Endothelial cell of umbilical vein (primary cell): Measurements from ENCODE around the gene KLK3. TPM values are rescaled to one million over a fixed set of nuclear protein-coding genes. Genes with fewer than 3 reads are reported as not detected.

ENCODE experiments used
- BruUV-seq: library from RNA; stranded (reverse); fragments of 400-500 nt; replicated peaks from 2 replicates; lab custom pipeline; 2021; lab: Mats Ljungman, UMichigan
- CTCF ChIA-PET: fragments of 300-600, 350-600 bp; sonication (Branson Sonifier 250); formaldehyde crosslinking; loops from one replicate; lab custom pipeline; 2021; ENCODE audit warnings: antibody characterized with exemption, inconsistent platforms; lab: Charles Lee
- POLR2A ChIA-PET: fragments of 300-600, 350-600 bp; sonication (Branson Sonifier 250); formaldehyde crosslinking; loops from one replicate; lab custom pipeline; 2021; ENCODE audit warnings: antibody characterized with exemption, inconsistent platforms; lab: Charles Lee
- DNase-seq: peaks from one replicate; pipeline ENCODE4 v3.0.0-alpha.2; 2011; ENCODE audit warnings: low read depth, low spot score
- FAIRE-seq: peaks from 2 replicates; lab custom pipeline; 2011; peaks lifted over from hg19 to GRCh38; lab: Jason Lieb, UNC
- H2AFZ ChIP-seq: 2 replicates; pipeline ENCODE4 v1.6.0; 2012; ENCODE audit warnings: low read depth, low read length, control low read depth, inconsistent platforms
- H3K27ac ChIP-seq: 2 replicates; pipeline ENCODE4 v1.5.1; 2011; ENCODE audit warnings: low read depth, mild to moderate bottlenecking, control low read depth, low read length, moderate library complexity; ENCODE audit not compliant: insufficient read depth
- H3K27me3 ChIP-seq, 2 experiments: 2 replicates each; pipeline versions ENCODE4 v1.6.0 to v1.6.1; 2011; ENCODE audit warnings: low read length in 2 of 2, mixed read lengths in 1 of 2; ENCODE audit not compliant: control insufficient read depth in 2 of 2, insufficient read depth in 2 of 2
- H3K36me3 ChIP-seq, 2 experiments: 2 replicates in 1 of 2; 3 replicates in 1 of 2; pipeline ENCODE4 v1.5.1; 2011; ENCODE audit warnings: low read length in 2 of 2, mild to moderate bottlenecking in 1 of 2, moderate library complexity in 1 of 2; ENCODE audit not compliant: control insufficient read depth in 2 of 2, insufficient read depth in 2 of 2; ENCODE audit errors: extremely low read depth in 1 of 2
- H3K4me1 ChIP-seq: 3 replicates; pipeline ENCODE4 v1.5.1; 2011; ENCODE audit warnings: mild to moderate bottlenecking, low read length; ENCODE audit not compliant: control insufficient read depth, insufficient read depth; ENCODE audit errors: extremely low read depth
- H3K4me2 ChIP-seq: 2 replicates; pipeline ENCODE4 v1.6.1; 2011; ENCODE audit warnings: low read length, control low read depth, mixed read lengths; ENCODE audit not compliant: insufficient read depth
- H3K4me3 ChIP-seq, 3 experiments: fragments of 200-600 bp in 1 of 3; sonication (generic), shearing (Covaris generic) in 1 of 3; replicated peaks in 1 of 3; 2 replicates each; pipeline ENCODE4 v1.5.1; 2011 to 2016; ENCODE audit warnings: control low read depth in 3 of 3, low read length in 3 of 3, mild to moderate bottlenecking in 2 of 3, inconsistent platforms in 1 of 3, low read depth in 1 of 3, moderate library complexity in 1 of 3; ENCODE audit not compliant: insufficient read depth in 1 of 3
- H3K79me2 ChIP-seq: 2 replicates; pipeline ENCODE4 v1.6.0; 2012; ENCODE audit warnings: low read length, inconsistent platforms; ENCODE audit not compliant: control insufficient read depth, insufficient read depth
- H3K9ac ChIP-seq: replicated peaks from 2 replicates; pipeline ENCODE3; 2011; ENCODE audit warnings: low read length, control low read depth; ENCODE audit not compliant: insufficient read depth; ENCODE audit errors: extremely low read depth
- H3K9me1 ChIP-seq: replicated peaks from 3 replicates; pipeline ENCODE4 v1.6.0; 2011; ENCODE audit warnings: mild to moderate bottlenecking, low read length; ENCODE audit not compliant: control insufficient read depth, insufficient read depth; ENCODE audit errors: extremely low read depth
- H3K9me3 ChIP-seq: replicated peaks from 2 replicates; pipeline ENCODE4 v1.5.1; 2012; ENCODE audit warnings: low read length, inconsistent platforms; ENCODE audit not compliant: control insufficient read depth, insufficient read depth
- H4K20me1 ChIP-seq: replicated peaks from 2 replicates; pipeline ENCODE3; 2011; ENCODE audit warnings: mild to moderate bottlenecking, low read length; ENCODE audit not compliant: control insufficient read depth, insufficient read depth; ENCODE audit errors: extremely low read depth
- CTCF ChIP-seq, 2 donors: IDR thresholded peaks; 1 replicate in 1 of 2; 2 replicates in 1 of 2; pipeline ENCODE4 v1.5.1; 2011; ENCODE audit warnings: low read length in 2 of 2, mild to moderate bottlenecking in 2 of 2, moderate library complexity in 2 of 2, control low read depth in 1 of 2, inconsistent platforms in 1 of 2, low read depth in 1 of 2; ENCODE audit not compliant: insufficient read depth in 1 of 2; ENCODE audit errors: extremely low read depth in 1 of 2
- EZH2 ChIP-seq: IDR thresholded peaks from 2 replicates; pipeline ENCODE4 v1.6.1; 2012; ENCODE audit warnings: borderline replicate concordance, low read depth, mild to moderate bottlenecking, moderate library complexity, low read length, inconsistent platforms; ENCODE audit not compliant: severe bottlenecking
- FOS ChIP-seq: IDR thresholded peaks from 2 replicates; pipeline ENCODE4 v1.6.1; 2011; ENCODE audit warnings: mild to moderate bottlenecking, low read length, moderate library complexity, borderline replicate concordance; ENCODE audit not compliant: insufficient read depth
- GATA2 ChIP-seq: IDR thresholded peaks from 2 replicates; pipeline ENCODE4 v1.7.0; 2011; ENCODE audit warnings: low read depth, mild to moderate bottlenecking, moderate library complexity, mixed read lengths, low read length; ENCODE audit not compliant: insufficient read length, insufficient read depth
- JUN ChIP-seq: IDR thresholded peaks from 2 replicates; pipeline ENCODE4 v1.6.1; 2011; ENCODE audit warnings: borderline replicate concordance, low read depth; ENCODE audit not compliant: insufficient read length, insufficient read depth
- MAX ChIP-seq: IDR thresholded peaks from 2 replicates; pipeline ENCODE4 v1.6.1; 2011; ENCODE audit not compliant: insufficient read depth, insufficient read length
- MYC ChIP-seq: IDR thresholded peaks from one replicate; pipeline ENCODE4 v1.6.1; 2011; ENCODE audit warnings: mild to moderate bottlenecking, low read depth, low read length
- POLR2A ChIP-seq: IDR thresholded peaks from 2 replicates; pipeline ENCODE4 v1.6.1; 2012; ENCODE audit warnings: low read depth, mild to moderate bottlenecking, control low read depth, low read length
- POLR2AphosphoS5 ChIP-seq: IDR thresholded peaks from 2 replicates; pipeline ENCODE4 v1.6.1; 2012; ENCODE audit warnings: low read depth, mild to moderate bottlenecking, control low read depth, low read length, moderate library complexity; ENCODE audit not compliant: insufficient read depth
- dilution Hi-C: fragments of 300-500 bp; cut with MboI; formaldehyde crosslinking; loops from one replicate; pipeline ENCODE4 v1.15.0; 2019; ENCODE audit warnings: low sequenced_read_pairs; ENCODE audit not compliant: extremely low pct_ligation_motif_present
- intact Hi-C: fragments of 100-400 bp; cut with micrococcal nuclease; formaldehyde crosslinking; loops from one replicate; pipeline ENCODE4 v1.10.0; 2022
- polyA plus RNA-seq, 4 experiments: library from polyadenylated mRNA; depleted of rRNA in 3 of 4; stranded (reverse) in 3 of 4; unstranded in 1 of 4; fragments of >200 nt; gene quantifications; 2 replicates each; pipeline versions ENCODE4 v1.2.1 to v1.2.3, GENCODE V29; 2011 to 2012; ENCODE audit warnings: missing spikeins in 1 of 4
- total RNA-seq: library from RNA; stranded (reverse); gene quantifications from 2 replicates; pipeline ENCODE4 v1.2.3, GENCODE V29; 2021

The KLK3 gene
- total and polyA plus RNA-seq, 2 donors (not counting 3 experiments of a cell fraction or from before 2014, with no cell fraction given): not detected

GRCh38 chr19:50893047-50893736 is 38.5 kb downstream of the KLK3 start:
- no TSS peak for BruUV-seq

More at GRCh38 chr19:50893047-50893736, 38.5 kb downstream of the KLK3 start:
- Histone ChIP-seq H3K4me1 (no peaks in the 10 kb centered on the region), H3K9me3 (no peaks in the 10 kb centered on the region), H3K9ac (no peak overlapping the region), H3K4me3 (no peak overlapping the region), H4K20me1 (no peaks in the 10 kb centered on the region), H2AFZ (no peak overlapping the region), H3K36me3 (no peaks in the 10 kb centered on the region), H3K4me2 (no peak overlapping the region), H3K27me3 (no peaks in the 10 kb centered on the region), H3K27ac (no peak overlapping the region), H3K9me1 (no peaks in the 10 kb centered on the region), H3K79me2 (no peaks in the 10 kb centered on the region)
- POLR2A ChIA-PET: no interaction called here
- no peak for TF ChIP-seq EZH2
- no peak for TF ChIP-seq MAX
- TF ChIP-seq POLR2AphosphoS5: no peak
- no peak for TF ChIP-seq FOS
- TF ChIP-seq CTCF (IDR thresholded peaks at IDR 0.05; ENCODE audit: extremely low read depth in 1 of 2, insufficient read depth in 1 of 2, low read depth in 1 of 2, low read length in 2 of 2): no peak
- no peak for TF ChIP-seq POLR2A
- no peak for TF ChIP-seq GATA2
- TF ChIP-seq MYC: no peak
- no peak for TF ChIP-seq JUN
- dilution Hi-C loops: no loop called here
- intact Hi-C loops: no loop called here
- DNase-seq (no peak), FAIRE-seq (no peak)
- CTCF ChIA-PET: no interaction called here
